ENCODE data around the gene WDR59. TPM values are rescaled to one million over a fixed set of nuclear protein-coding genes. Genes with fewer than 3 reads are reported as not detected.

Gene WDR59
- polyA plus RNA-seq, 1 donor (not counting 4 experiments of a cell fraction or from before 2014, with no cell fraction given) = 59.7 TPM

DNA sequence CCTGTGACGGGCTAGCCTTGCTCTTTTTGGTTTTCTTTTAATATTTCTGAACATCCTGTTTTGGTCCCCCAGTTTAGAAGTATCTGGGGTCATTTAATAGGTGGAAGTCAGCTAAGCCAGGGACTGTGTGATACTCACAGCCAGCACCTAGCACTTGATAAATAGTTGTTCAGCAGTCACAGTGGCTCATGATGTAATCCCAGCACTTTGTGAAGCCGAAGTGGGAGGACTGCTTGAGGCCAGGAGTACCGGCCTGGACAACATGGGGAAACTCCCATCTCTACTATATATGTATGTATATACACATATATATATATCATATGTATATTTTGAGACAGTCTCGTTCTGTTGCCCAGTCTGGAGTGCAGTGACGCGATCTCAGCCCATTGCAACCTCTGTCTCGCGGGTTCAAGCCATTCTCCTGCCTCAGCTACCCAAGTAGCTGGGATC is 12.1 kb upstream of the WDR59 start:
- H3K9me3 ChIP-seq (ENCODE audit: control insufficient read depth, low read depth, low read length) = no peaks in the 10 kb centered on the region
- no peaks in the 10 kb centered on the region for H3K9me1 ChIP-seq (ENCODE audit: control insufficient read depth, extremely low read depth, insufficient read depth, low read length)
- no peaks in the 10 kb centered on the region for H3K36me3 ChIP-seq (ENCODE audit: control insufficient read depth in 2 of 2, extremely low read depth in 1 of 2, insufficient read depth in 2 of 2, low read length in 2 of 2)
- H2AFZ ChIP-seq (ENCODE audit: control insufficient read depth, low read length) = no peak overlapping the region
- no peaks in the 10 kb centered on the region for H4K20me1 ChIP-seq (ENCODE audit: control insufficient read depth, extremely low read depth, insufficient read depth, low read length)
- dilution Hi-C loops (cut with MboI; ENCODE audit: extremely low pct_ligation_motif_present, low sequenced_read_pairs) = no loop called here
- H3K27ac ChIP-seq (ENCODE audit: control insufficient read depth, insufficient read depth, low read length) = no peak overlapping the region
- H3K9ac ChIP-seq (ENCODE audit: control insufficient read depth, extremely low read depth, insufficient read depth, low read length) = no peak overlapping the region
- no peak overlapping the region for H3K4me2 ChIP-seq (ENCODE audit: control insufficient read depth, extremely low read depth, insufficient read depth, low read depth, low read length)
- peaks cover 22% of the 10 kb centered on the region for H3K4me1 ChIP-seq (ENCODE audit: control insufficient read depth, extremely low read depth, insufficient read depth, low read length)
- no peak overlapping the region for H3K4me3 ChIP-seq (ENCODE audit: control insufficient read depth in 2 of 3, extremely low read depth in 1 of 3, insufficient read depth in 2 of 3, low read depth in 1 of 3, low read length in 3 of 3)
- peaks cover 24% of the 10 kb centered on the region for H3K79me2 ChIP-seq (ENCODE audit: control insufficient read depth, insufficient read depth, low read length)
- DNase-seq (ENCODE audit: low read depth, low spot score) (no peak), FAIRE-seq (no peak)
- H3K27me3 ChIP-seq (ENCODE audit: control insufficient read depth, extremely low read depth, insufficient read depth, low read length) = no peaks in the 10 kb centered on the region
- TF ChIP-seq, protein P1, sequence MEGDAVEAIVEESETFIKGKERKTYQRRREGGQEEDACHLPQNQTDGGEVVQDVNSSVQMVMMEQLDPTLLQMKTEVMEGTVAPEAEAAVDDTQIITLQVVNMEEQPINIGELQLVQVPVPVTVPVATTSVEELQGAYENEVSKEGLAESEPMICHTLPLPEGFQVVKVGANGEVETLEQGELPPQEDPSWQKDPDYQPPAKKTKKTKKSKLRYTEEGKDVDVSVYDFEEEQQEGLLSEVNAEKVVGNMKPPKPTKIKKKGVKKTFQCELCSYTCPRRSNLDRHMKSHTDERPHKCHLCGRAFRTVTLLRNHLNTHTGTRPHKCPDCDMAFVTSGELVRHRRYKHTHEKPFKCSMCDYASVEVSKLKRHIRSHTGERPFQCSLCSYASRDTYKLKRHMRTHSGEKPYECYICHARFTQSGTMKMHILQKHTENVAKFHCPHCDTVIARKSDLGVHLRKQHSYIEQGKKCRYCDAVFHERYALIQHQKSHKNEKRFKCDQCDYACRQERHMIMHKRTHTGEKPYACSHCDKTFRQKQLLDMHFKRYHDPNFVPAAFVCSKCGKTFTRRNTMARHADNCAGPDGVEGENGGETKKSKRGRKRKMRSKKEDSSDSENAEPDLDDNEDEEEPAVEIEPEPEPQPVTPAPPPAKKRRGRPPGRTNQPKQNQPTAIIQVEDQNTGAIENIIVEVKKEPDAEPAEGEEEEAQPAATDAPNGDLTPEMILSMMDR (optimal IDR thresholded peaks at IDR 0.05 in 1 of 3, IDR thresholded peaks at IDR 0.05 in 1 of 3, conservative IDR thresholded peaks at IDR 0.05 in 1 of 3; ENCODE audit: extremely low read depth in 1 of 3, insufficient read depth in 2 of 3, low read length in 3 of 3) = no peak
- no peak for TF ChIP-seq EZH2 (IDR thresholded peaks at IDR 0.05; ENCODE audit: low read length)

DNA sequence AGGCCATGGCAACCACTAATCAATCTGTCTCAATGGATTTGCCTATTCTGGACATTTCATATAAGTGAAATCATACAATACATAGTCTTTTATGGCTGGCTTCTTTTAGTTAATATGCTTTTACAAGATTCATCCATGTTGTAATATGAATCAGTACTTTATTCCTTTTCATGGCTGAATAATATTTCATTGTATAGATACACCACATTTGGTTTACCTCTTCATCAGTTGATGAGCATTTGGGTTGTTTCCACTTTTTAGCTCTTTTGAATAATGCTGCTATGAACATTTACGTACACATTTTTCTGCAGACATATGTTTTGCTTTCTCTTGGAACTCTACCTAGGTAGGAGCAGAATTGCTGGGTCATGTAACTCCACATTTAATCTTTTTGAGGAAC is 11.1 kb upstream of the WDR59 start:
- TF ChIP-seq, protein P1 (optimal IDR thresholded peaks at IDR 0.05 in 1 of 3, IDR thresholded peaks at IDR 0.05 in 1 of 3, conservative IDR thresholded peaks at IDR 0.05 in 1 of 3; ENCODE audit: extremely low read depth in 1 of 3, insufficient read depth in 2 of 3, low read length in 3 of 3) = no peak
- no peak for TF ChIP-seq EZH2 (IDR thresholded peaks at IDR 0.05; ENCODE audit: low read length)
- no peak for FAIRE-seq

More for the DNA sequence above, 11.1 kb upstream of the WDR59 start:
- Histone ChIP-seq H3K27me3 (ENCODE audit: control insufficient read depth, extremely low read depth, insufficient read depth, low read length) (no peaks in the 10 kb centered on the region), H3K27ac (ENCODE audit: control insufficient read depth, insufficient read depth, low read length) (no peak overlapping the region), H2AFZ (ENCODE audit: control insufficient read depth, low read length) (no peak overlapping the region), H3K79me2 (ENCODE audit: control insufficient read depth, insufficient read depth, low read length) (peaks cover 14% of the 10 kb centered on the region), H3K9me1 (ENCODE audit: control insufficient read depth, extremely low read depth, insufficient read depth, low read length) (no peaks in the 10 kb centered on the region), H3K4me3 (ENCODE audit: control insufficient read depth in 2 of 3, extremely low read depth in 1 of 3, insufficient read depth in 2 of 3, low read depth in 1 of 3, low read length in 3 of 3) (no peak overlapping the region), H3K36me3 (ENCODE audit: control insufficient read depth in 2 of 2, extremely low read depth in 1 of 2, insufficient read depth in 2 of 2, low read length in 2 of 2) (no peaks in the 10 kb centered on the region), H3K4me2 (ENCODE audit: control insufficient read depth, extremely low read depth, insufficient read depth, low read depth, low read length) (no peak overlapping the region), H3K4me1 (ENCODE audit: control insufficient read depth, extremely low read depth, insufficient read depth, low read length) (peaks cover 18% of the 10 kb centered on the region), H4K20me1 (ENCODE audit: control insufficient read depth, extremely low read depth, insufficient read depth, low read length) (no peaks in the 10 kb centered on the region), H3K9ac (ENCODE audit: control insufficient read depth, extremely low read depth, insufficient read depth, low read length) (no peak overlapping the region), H3K9me3 (ENCODE audit: control insufficient read depth, low read depth, low read length) (no peaks in the 10 kb centered on the region)
- DNase-seq (ENCODE audit: low read depth, low spot score) = no peak
- dilution Hi-C loops (cut with MboI; ENCODE audit: extremely low pct_ligation_motif_present, low sequenced_read_pairs) = no loop called here

Data from keratinocyte (primary cell).